GM18909 (cell line): ENCODE data around the gene GRID1.
"Not testable (repeated sequence)": the region's sequence is repeated elsewhere in the genome, so short reads cannot be mapped to it uniquely, and the experiment has no call there.

Source experiments
- ATAC-seq: cut with Tn5 transposase; IDR thresholded peaks from one replicate; pipeline ENCODE4 v1.9.1; 2021; ENCODE audit warnings: mild to moderate bottlenecking; ENCODE audit not compliant: unreplicated experiment, poor library complexity

GRID1 gene

DNA sequence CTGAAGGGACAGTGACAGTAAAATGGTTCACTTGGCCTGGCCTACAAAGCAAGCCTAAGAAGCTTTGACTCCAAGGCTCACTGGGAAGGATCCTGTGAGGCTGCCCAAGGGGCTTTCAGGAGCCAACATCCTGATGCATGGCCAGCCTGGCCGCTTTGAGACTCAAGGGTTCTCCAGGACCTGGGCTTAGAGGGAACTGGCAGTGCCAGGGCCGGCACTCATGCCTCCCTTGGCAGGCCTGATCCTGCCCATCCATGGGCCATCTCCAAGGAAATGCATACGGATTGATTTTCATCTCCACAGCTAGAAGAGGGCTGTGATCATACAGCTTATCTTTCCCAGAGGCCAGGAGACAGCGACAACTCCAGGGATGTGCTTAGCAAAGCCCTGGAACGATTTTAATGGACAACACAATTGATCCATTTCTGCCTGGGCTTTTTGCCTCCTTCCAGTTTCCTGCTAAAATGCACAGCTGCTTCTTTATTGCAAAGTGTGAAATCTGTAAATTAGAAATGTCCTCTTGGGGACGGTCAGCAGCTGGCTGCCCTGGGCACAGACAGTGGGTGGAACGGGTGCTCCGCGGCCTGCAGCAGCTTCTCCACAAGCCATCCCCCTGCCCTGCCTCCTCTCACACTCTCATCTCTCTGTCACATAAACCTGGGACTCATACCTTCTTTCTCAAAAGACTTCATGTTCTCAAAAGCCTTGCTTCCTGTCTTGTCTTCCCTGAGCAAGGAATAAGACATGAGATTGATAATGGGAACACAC, 288.5 kb downstream of the GRID1 start:
- no peak for ATAC-seq

- no peak for ATAC-seq
Measured at GRCh38 chr10:86077271-86077670, 289.3 kb downstream of the GRID1 start.

GRCh38 chr10:86076497-86076896, 290.1 kb downstream of the GRID1 start:
- ATAC-seq = not testable (repeated sequence)

DNA sequence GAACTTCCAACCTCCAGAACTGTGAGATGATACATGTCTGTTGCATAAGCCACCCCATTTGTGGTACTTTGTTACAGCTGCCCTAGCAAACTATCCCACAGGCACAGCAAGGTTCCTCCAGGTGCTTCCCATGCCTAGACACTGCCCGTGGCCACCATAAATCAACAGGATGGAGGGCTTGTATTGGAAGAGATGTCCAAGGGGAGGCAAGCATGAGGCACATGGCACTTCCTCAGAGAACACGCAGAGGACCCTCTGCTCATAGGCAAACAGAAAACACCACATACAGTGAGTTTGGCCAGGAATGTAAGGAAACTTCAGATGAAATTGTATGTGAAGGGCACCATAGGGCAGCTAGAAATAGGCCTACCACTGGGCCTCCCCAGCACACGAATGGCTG, 291.1 kb downstream of the GRID1 start:
- no peak for ATAC-seq

DNA sequence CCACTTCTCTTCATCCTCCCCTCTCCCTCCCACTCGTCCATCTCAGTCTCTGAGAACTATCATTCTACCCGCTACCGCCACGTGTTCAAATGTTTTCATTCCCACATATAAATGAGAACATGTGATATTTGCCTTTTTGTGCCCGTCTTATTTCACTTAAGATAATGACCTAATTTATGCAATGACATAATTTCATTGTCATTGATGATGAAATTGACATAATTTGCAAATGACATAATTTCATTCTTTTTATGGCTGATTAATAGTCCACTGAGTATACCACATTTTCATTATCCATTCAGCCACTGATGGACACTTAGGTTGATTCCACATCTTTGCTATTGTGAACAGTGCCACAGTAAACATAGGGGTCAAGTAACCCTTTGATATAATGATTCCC, 292.3 kb downstream of the GRID1 start:
- no peak for ATAC-seq

- ATAC-seq = no peak
Measured at GRCh38 chr10:86073199-86073977, 293.2 kb downstream of the GRID1 start.

DNA sequence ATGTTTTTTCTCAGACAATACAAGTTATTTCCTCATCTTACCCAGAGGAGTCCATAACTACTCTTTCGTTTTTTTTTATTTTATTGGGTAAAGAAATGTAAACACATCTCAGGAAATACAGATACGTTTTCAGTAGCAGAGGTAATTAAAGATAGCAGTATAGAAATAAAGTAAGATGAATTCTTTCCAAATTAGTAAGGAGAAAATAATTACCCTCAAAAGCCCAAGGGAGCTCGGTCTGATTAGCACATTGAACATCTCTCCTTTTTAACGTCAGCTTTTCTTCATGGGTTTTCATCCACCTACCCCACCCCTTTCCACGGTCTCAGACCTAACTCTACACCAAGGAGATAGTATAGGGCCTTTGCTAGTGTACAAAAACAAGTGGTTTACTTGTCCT, 294.2 kb downstream of the GRID1 start:
- ATAC-seq = no peak

GRCh38 chr10:86071758-86072157, 294.8 kb downstream of the GRID1 start:
- ATAC-seq = no peak

- no peak for ATAC-seq
Measured at GRCh38 chr10:86071145-86071544, 295.4 kb downstream of the GRID1 start.

- no peak for ATAC-seq
Measured at GRCh38 chr10:86070278-86070677, 296.3 kb downstream of the GRID1 start.

- no peak for ATAC-seq
Measured at GRCh38 chr10:86068231-86069054, 298.2 kb downstream of the GRID1 start.

GRCh38 chr10:86067436-86068050, 299.1 kb downstream of the GRID1 start:
- no peak for ATAC-seq

- ATAC-seq = no peak
Measured at GRCh38 chr10:86066696-86067095, 299.9 kb downstream of the GRID1 start.

GRCh38 chr10:86065711-86066251, 300.8 kb downstream of the GRID1 start:
- no peak for ATAC-seq

DNA sequence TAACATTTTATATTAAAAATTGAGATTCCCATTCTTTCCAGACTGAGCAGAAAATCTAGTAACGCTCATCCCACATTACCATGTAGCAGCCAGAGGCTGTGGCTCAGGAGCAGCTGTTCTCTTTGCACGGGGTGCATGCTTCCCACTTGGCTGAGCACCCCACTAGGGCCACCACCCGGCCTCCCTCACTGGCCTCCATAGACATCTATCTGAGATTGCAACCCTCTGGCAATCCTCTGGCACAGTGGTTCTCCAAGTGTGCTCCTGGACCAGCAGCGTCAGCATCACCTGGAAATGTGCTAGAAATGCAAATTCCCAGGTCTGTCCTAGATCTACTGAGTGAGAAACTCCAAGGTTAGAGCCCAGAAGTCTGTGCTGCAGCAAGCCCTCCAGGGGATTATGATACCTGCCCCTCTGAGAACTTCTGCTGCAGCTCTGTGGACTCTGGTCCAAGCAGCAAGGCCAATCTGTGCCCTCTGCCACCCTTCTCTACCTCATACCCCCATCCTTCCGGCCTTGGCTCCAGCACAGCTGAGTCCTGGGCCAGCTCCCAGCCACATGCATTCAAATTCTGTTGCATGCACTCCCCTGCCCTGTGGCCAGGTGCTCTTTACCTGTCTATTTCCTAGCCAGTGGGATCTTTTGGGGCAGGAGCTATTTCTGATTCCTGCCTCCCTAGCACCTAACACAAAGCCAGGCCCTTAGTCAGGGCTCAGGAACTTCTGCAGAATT, 301.5 kb downstream of the GRID1 start:
- no peak for ATAC-seq

DNA sequence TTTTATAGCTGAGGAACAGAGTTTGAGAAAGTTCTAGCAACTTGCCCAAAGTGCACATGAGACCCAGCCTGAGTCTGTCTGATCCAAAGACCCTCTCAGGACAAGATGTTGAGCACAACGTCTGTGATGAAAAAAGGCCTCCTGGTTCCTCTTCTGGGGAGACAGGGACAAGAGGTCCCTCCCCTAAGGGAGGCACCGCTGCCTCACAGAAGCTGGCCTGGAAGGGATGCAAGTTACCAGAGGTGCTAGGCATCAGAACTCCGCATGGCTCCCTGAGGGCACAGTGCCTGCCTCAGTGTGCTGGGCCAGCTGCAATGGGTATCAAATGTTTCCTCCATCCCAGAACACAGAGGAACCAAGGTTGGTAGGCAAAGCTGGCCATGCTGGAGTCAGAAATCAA, 302.4 kb downstream of the GRID1 start:
- ATAC-seq = no peak

DNA sequence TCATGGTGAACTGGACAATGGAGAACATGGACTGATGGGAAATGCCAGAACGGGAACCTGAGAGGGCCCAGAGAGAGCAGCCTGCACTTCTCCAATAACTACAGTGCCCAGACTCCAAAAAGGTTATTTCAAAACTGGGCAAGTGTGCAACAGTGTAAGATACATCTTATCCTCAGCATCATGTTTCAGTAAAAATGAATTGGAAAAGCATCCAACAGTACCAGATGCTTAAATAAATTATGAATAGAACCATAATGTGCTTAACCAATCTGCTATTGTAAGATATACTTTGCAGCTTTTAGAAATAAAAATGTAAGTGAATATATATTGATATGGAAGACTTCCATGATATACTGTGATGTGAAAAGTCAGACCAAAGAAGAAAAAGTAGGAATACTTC, 303.3 kb downstream of the GRID1 start:
- ATAC-seq = no peak

DNA sequence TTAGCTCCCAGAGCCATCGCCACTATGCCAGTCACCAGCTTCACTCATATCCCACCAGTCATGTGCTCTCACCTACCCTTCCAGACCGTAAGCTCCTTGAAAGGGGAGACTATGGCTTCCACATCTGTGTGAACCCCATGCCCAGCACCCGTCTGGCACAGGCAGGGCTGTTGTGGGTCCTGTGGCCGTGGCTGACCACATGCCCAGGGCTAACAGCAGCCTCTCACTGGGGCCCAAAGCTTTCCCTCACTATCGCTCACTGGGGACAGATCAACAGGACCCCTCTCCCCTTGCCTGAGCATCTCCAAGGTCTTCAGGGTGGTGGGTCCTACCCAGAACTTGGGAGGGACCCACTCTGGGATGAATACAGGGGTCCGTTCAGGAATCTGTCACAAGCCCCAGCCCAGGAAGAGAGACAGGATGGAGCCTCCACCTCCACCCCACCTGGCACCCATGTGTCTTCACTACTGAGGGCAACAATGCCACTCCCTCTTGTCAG, 303.9 kb downstream of the GRID1 start:
- ATAC-seq = no peak

DNA sequence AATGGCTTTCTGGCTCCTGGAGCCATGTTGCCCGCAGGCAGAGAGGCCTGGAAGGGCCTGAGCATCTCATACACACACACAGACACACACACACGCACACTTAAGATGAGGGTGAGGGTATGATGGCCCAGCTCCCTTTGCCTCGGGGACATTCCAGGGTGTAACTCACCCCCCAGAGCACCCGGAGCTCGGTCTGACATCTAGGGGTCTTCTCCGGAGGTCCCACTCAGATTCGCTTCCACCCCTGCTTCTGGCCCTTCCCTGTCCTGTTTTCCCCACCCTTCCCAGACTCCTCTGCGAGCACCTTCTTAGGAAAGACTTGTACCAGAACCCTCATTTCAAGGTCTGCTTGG, 304.4 kb downstream of the GRID1 start:
- ATAC-seq = no peak
